GM06990 (cell line): ENCODE measurements around the gene PERM1.

ENCODE experiments used
- DNase-seq: peaks from one replicate; pipeline ENCODE4 v3.0.0-alpha.2; 2011; ENCODE audit not compliant: insufficient read length; ENCODE audit errors: extremely low read depth
- H3K27me3 ChIP-seq: replicated peaks from 2 replicates; pipeline ENCODE4 v1.6.0; 2011; ENCODE audit warnings: low read length; ENCODE audit not compliant: control insufficient read depth, insufficient read depth
- H3K36me3 ChIP-seq: 2 replicates; pipeline ENCODE4 v1.5.1; 2011; ENCODE audit warnings: low read length; ENCODE audit not compliant: control insufficient read depth, insufficient read depth
- H3K4me3 ChIP-seq: replicated peaks from 2 replicates; pipeline ENCODE4 v1.5.1; 2011; ENCODE audit warnings: low read depth, mild to moderate bottlenecking, control low read depth, low read length
- TF ChIP-seq, protein P1 (sequence below): IDR thresholded peaks from 2 replicates; pipeline ENCODE4 v1.5.1; 2011; ENCODE audit warnings: low read length, control low read depth, mild to moderate bottlenecking, inconsistent platforms; ENCODE audit not compliant: insufficient read depth, poor library complexity, severe bottlenecking

PERM1 gene

DNA sequence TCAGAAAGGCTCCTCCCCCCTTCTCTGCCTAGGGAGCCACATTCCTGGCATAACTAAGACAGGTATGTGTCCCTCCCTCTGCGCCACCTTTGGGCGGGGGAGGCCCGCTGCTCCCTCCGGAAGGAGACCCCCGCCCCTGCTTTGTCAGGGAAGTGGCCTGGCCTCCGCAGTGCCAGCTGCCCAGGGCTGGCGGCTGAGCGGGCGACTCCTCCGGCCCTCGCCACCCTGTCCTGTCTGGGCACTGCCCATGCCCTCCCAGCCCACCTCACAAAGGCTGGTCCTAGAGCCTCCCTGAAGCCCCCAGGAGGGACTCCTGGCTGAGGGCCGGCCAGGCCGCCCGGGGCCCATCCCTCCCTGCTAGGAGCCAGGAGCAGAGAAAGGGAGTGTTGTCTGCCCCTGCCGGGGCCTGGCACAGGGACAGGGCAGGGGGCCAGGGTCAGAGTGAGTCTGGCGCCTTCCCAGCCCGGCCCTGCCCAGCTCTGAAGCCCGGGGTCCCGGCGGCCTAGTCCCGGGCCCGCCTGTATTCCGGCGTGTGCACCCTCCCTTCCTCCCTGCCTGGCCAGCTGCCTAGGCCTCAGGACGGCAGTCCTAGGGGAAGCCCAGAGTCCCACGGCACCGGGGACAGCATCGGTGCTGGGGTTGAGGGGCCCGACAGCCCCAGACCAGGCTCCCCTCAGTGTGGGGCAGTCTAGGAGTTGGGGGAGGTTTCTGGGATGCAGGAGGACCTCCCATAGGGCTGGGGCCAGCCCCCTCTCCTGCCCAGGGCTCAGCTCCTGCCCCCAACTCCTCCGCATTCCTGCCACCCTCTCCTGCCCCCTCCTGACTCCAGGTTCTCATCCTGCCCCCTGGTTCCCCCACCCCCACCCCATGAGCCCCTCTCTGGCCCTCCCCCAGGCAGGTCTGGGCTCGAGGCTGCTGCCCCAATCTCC lies 43.1 kb upstream of the PERM1 start:
- Histone ChIP-seq H3K27me3 (no peaks in the 10 kb centered on the region), H3K4me3 (no peak overlapping the region), H3K36me3 (no peaks in the 10 kb centered on the region; the same call in 1 of the 2 replicates)
- DNase-seq = no peak
- TF ChIP-seq, protein P1, sequence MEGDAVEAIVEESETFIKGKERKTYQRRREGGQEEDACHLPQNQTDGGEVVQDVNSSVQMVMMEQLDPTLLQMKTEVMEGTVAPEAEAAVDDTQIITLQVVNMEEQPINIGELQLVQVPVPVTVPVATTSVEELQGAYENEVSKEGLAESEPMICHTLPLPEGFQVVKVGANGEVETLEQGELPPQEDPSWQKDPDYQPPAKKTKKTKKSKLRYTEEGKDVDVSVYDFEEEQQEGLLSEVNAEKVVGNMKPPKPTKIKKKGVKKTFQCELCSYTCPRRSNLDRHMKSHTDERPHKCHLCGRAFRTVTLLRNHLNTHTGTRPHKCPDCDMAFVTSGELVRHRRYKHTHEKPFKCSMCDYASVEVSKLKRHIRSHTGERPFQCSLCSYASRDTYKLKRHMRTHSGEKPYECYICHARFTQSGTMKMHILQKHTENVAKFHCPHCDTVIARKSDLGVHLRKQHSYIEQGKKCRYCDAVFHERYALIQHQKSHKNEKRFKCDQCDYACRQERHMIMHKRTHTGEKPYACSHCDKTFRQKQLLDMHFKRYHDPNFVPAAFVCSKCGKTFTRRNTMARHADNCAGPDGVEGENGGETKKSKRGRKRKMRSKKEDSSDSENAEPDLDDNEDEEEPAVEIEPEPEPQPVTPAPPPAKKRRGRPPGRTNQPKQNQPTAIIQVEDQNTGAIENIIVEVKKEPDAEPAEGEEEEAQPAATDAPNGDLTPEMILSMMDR = no peak

DNA sequence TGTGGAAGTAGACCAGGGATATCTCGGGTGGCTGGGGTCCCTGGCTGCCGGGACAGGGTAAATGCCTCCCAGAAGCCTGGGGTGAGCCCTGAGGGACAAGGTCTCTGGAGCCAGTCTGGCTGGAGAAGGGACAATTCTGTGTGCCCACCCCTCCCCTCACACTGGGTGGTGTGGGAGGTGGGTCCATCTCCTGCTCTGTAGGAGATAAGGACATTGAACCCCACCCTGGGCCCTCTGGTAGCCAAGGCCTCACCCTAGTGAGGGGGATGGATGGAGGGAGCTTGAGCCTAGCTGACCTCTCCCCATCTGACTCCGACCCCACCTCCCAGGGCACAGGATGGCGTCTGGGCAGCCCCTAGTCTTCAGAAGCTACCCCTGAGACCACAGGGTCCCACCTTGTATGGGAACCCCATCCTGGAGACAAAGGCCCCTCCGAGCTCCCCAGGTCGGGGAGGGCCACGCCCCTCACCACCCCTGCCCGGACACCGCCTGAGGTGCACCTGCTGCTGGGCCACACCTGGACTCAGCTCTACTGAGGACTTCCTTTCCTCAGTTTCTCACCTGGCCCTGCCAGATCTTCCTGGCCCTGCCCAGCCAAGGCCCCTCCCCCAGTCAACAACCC lies 42.4 kb upstream of the PERM1 start:
- no peak for DNase-seq
- Histone ChIP-seq H3K36me3 (no peaks in the 10 kb centered on the region; the same call in 1 of the 2 replicates), H3K4me3 (no peak overlapping the region), H3K27me3 (no peaks in the 10 kb centered on the region)
- TF ChIP-seq, protein P1 = no peak

DNA sequence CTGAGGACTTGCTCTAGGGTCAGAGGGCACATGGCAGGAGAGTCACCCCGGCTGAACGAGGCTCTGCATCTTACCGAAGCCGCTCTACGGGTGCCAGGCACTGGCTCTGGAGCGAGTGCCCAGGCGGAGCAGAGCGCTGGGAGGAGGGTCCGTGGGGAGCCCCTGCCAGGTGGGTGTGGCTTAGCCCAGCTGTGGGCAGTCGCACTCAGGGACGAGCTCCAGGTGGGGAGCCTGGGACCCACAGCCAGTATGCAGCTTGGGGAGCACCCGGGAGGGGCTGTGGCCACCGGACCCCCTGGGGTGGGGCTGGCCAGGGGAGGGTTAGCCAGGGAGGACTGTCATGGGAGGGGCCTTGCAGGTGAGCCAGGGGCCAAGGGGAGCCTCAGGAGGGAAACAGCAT lies 41.8 kb upstream of the PERM1 start:
- Histone ChIP-seq H3K36me3 (no peaks in the 10 kb centered on the region; the same call in 1 of the 2 replicates), H3K4me3 (no peak overlapping the region), H3K27me3 (no peaks in the 10 kb centered on the region)
- no peak for DNase-seq
- TF ChIP-seq, protein P1 = no peak

DNA sequence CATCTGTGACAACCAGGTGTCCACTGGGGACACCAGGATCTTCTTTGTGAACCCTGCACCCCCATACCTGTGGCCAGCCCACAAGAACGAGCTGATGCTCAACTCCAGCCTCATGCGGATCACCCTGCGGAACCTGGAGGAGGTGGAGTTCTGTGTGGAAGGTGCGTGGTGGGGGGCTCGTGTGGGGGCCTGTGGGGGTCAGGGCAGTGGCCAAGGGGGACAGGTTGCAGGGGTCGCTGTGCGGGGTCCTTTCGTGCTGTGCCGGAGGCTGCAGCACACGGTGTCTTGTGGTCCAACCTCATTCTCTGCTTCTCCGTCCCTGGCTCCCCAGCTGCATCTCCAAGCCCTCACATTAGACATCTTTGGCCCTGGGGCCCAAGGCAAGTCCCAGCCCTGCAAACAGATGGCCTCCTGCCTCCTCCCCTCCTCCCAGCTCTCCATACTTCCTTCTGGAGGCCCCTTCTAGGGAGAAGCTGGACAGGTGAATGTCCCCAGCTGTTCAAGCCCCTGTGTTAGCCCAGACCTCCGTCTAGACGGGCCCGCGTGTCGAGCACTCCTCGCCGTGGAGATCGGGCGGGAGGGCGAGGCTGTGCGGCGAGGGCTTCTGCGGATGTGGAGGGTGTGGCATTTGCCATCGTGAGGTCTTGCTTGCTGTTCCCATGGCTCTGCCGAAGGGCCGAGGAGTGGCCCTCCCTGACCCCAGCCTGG lies 40.6 kb upstream of the PERM1 start:
- Histone ChIP-seq H3K36me3 (no peaks in the 10 kb centered on the region), H3K4me3 (no peak overlapping the region), H3K27me3 (no peaks in the 10 kb centered on the region)
- TF ChIP-seq, protein P1 = no peak
- DNase-seq = no peak

DNA sequence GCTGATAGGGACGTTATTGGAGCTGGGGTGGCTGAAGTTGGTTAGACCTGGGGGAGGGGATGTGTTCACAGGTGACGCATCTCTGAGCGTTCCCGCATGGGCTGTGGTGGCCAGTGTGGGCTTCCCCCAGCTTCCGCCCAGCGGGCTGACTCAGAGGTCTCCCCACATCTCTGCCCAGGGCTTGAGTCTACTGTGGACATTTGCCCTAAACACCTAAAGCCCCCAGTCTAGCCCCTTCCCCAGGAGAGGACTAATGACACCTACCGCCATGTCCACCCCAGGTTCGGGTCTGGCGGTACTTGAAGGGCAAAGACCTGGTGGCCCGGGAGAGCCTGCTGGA lies 40.0 kb upstream of the PERM1 start:
- Histone ChIP-seq H3K36me3 (no peaks in the 10 kb centered on the region), H3K27me3 (no peaks in the 10 kb centered on the region), H3K4me3 (no peak overlapping the region)
- TF ChIP-seq, protein P1 = no peak
- DNase-seq = no peak
